Stomach (tissue), 4 donors: ENCODE measurements around the gene LGI1.

Experiments used
- CTCF ChIP-seq, 7 experiments: fragments of 450-650 bp in 4 of 7; fragments of 200-600 bp in 3 of 7; sonication (generic) in 3 of 7; IDR thresholded peaks; one replicate each; pipeline ENCODE4 v1.5.1; 2016 to 2019; ENCODE audit warnings: antibody characterized with exemption in 7 of 7, control low read depth in 2 of 7, mild to moderate bottlenecking in 1 of 7
- EP300 ChIP-seq: sonication (generic); formaldehyde crosslinking; IDR thresholded peaks from one replicate; pipeline ENCODE4 v1.6.1; 2017; ENCODE audit warnings: antibody characterized with exemption
- POLR2A ChIP-seq, 4 donors: fragments of 450-650 bp; IDR thresholded peaks; one replicate each; pipeline ENCODE4 v1.6.1; 2016; ENCODE audit warnings: antibody characterized with exemption in 4 of 4, control low read depth in 2 of 4, mild to moderate bottlenecking in 1 of 4, moderate library complexity in 1 of 4
- POLR2AphosphoS5 ChIP-seq, 3 donors: sonication (generic); formaldehyde crosslinking; IDR thresholded peaks; one replicate each; pipeline ENCODE4 v1.6.1; 2016; ENCODE audit warnings: antibody characterized with exemption in 3 of 3

GRCh38 chr10:93757136-93757535, 600 bp upstream of the LGI1 start:
- TF ChIP-seq CTCF (IDR thresholded peaks at IDR 0.05) (no peak), POLR2A (IDR thresholded peaks at IDR 0.05) (no peak), EP300 (no peak), POLR2AphosphoS5 (IDR thresholded peaks at IDR 0.05) (no peak)
